HS-5 (cell line): Measurements from ENCODE around the gene STARD5.

ENCODE experiments used
- DNase-seq: peaks from one replicate; pipeline ENCODE4 v3.0.0-alpha.2; 2012; ENCODE audit warnings: low read depth

STARD5 gene

GRCh38 chr15:81274255-81274654, 49.7 kb downstream of the STARD5 start:
- no peak for DNase-seq

GRCh38 chr15:81273855-81274254, 50.1 kb downstream of the STARD5 start:
- DNase-seq, result no peak

GRCh38 chr15:81273200-81273599, 50.7 kb downstream of the STARD5 start:
- no peak for DNase-seq

- no peak for DNase-seq
These were observed 51.9 kb downstream of the STARD5 start for GRCh38 chr15:81271761-81272644.

- DNase-seq, result no peak
These were observed 53.0 kb downstream of the STARD5 start for GRCh38 chr15:81270781-81271491.

GRCh38 chr15:81270188-81270587, 53.8 kb downstream of the STARD5 start:
- no peak for DNase-seq

GRCh38 chr15:81268881-81269601, 54.9 kb downstream of the STARD5 start:
- no peak for DNase-seq

GRCh38 chr15:81268340-81268739, 55.6 kb downstream of the STARD5 start:
- no peak for DNase-seq

GRCh38 chr15:81265944-81266775, 57.8 kb downstream of the STARD5 start:
- DNase-seq, result no peak

- DNase-seq, result no peak
These were observed 58.5 kb downstream of the STARD5 start for GRCh38 chr15:81265256-81265943.

- no peak for DNase-seq
These were observed 59.7 kb downstream of the STARD5 start for GRCh38 chr15:81264072-81264857.

- no peak for DNase-seq
These were observed 60.5 kb downstream of the STARD5 start for GRCh38 chr15:81263477-81263876.

GRCh38 chr15:81261172-81261811, 62.6 kb downstream of the STARD5 start:
- DNase-seq, result no peak

- DNase-seq, result no peak
These were observed 64.1 kb downstream of the STARD5 start for GRCh38 chr15:81259760-81260298.
